ENCODE results near the gene IL23A. TPM values are rescaled to one million over a fixed set of nuclear protein-coding genes. Genes with fewer than 3 reads are reported as not detected.

The IL23A gene
- total RNA-seq, 1 donor from 2014 or later: 0.42 TPM

GRCh38 chr12:56373515-56373914 lies 34.8 kb downstream of the IL23A start:
- no peaks in the 10 kb centered on the region for H3K36me3 Mint-ChIP-seq (ENCODE audit: unreplicated experiment)
- TF ChIP-seq CTCF (IDR thresholded peaks at IDR 0.05; ENCODE audit: partially characterized antibody, unreplicated experiment): no peak
- H3K9me3 Mint-ChIP-seq (ENCODE audit: unreplicated experiment): peaks cover 1% of the 10 kb centered on the region
- DNase-seq: no peak
- H3K27me3 Mint-ChIP-seq (ENCODE audit: unreplicated experiment): no peaks in the 10 kb centered on the region
- H3K4me3 Mint-ChIP-seq (ENCODE audit: unreplicated experiment): no peak overlapping the region
- H3K4me1 Mint-ChIP-seq (ENCODE audit: low read depth, unreplicated experiment): no peaks in the 10 kb centered on the region
- H3K27ac Mint-ChIP-seq (ENCODE audit: unreplicated experiment): no peak overlapping the region

GRCh38 chr12:56374726-56375597 lies 36.3 kb downstream of the IL23A start:
- no peaks in the 10 kb centered on the region for H3K27me3 Mint-ChIP-seq (ENCODE audit: unreplicated experiment)
- H3K4me1 Mint-ChIP-seq (ENCODE audit: low read depth, unreplicated experiment): no peaks in the 10 kb centered on the region
- TF ChIP-seq CTCF (IDR thresholded peaks at IDR 0.05; ENCODE audit: partially characterized antibody, unreplicated experiment): no peak
- DNase-seq: no peak
- H3K4me3 Mint-ChIP-seq (ENCODE audit: unreplicated experiment): no peak overlapping the region
- no peaks in the 10 kb centered on the region for H3K36me3 Mint-ChIP-seq (ENCODE audit: unreplicated experiment)
- no peak overlapping the region for H3K27ac Mint-ChIP-seq (ENCODE audit: unreplicated experiment)
- peaks cover 1% of the 10 kb centered on the region for H3K9me3 Mint-ChIP-seq (ENCODE audit: unreplicated experiment)

GRCh38 chr12:56375598-56376434 lies 37.1 kb downstream of the IL23A start:
- H3K27ac Mint-ChIP-seq (ENCODE audit: unreplicated experiment): no peak overlapping the region
- no peaks in the 10 kb centered on the region for H3K4me1 Mint-ChIP-seq (ENCODE audit: low read depth, unreplicated experiment)
- TF ChIP-seq CTCF (IDR thresholded peaks at IDR 0.05; ENCODE audit: partially characterized antibody, unreplicated experiment): no peak
- no peaks in the 10 kb centered on the region for H3K36me3 Mint-ChIP-seq (ENCODE audit: unreplicated experiment)
- H3K27me3 Mint-ChIP-seq (ENCODE audit: unreplicated experiment): no peaks in the 10 kb centered on the region
- DNase-seq: no peak
- H3K9me3 Mint-ChIP-seq (ENCODE audit: unreplicated experiment): peaks cover 1% of the 10 kb centered on the region
- no peak overlapping the region for H3K4me3 Mint-ChIP-seq (ENCODE audit: unreplicated experiment)

GRCh38 chr12:56377310-56377988 lies 38.8 kb downstream of the IL23A start:
- Mint-ChIP-seq H3K9me3 (ENCODE audit: unreplicated experiment) (peaks cover 1% of the 10 kb centered on the region), H3K27me3 (ENCODE audit: unreplicated experiment) (no peaks in the 10 kb centered on the region), H3K4me1 (ENCODE audit: low read depth, unreplicated experiment) (no peaks in the 10 kb centered on the region), H3K36me3 (ENCODE audit: unreplicated experiment) (no peaks in the 10 kb centered on the region), H3K4me3 (ENCODE audit: unreplicated experiment) (no peak overlapping the region), H3K27ac (ENCODE audit: unreplicated experiment) (no peak overlapping the region)
- DNase-seq: no peak
- no peak for TF ChIP-seq CTCF (IDR thresholded peaks at IDR 0.05; ENCODE audit: partially characterized antibody, unreplicated experiment)
